Measurements from ENCODE around the gene MAPK10.

- TF ChIP-seq CTCF (IDR thresholded peaks at IDR 0.05; ENCODE audit: low read depth, low read length, missing input control) (no peak), RXRA (IDR thresholded peaks at IDR 0.05) (no peak), MAX (IDR thresholded peaks at IDR 0.05) (no peak), TAF1 (conservative IDR thresholded peaks at IDR 0.05) (no peak), RAD21 (IDR thresholded peaks at IDR 0.05) (no peak)
- TF ChIP-seq, protein P1, sequence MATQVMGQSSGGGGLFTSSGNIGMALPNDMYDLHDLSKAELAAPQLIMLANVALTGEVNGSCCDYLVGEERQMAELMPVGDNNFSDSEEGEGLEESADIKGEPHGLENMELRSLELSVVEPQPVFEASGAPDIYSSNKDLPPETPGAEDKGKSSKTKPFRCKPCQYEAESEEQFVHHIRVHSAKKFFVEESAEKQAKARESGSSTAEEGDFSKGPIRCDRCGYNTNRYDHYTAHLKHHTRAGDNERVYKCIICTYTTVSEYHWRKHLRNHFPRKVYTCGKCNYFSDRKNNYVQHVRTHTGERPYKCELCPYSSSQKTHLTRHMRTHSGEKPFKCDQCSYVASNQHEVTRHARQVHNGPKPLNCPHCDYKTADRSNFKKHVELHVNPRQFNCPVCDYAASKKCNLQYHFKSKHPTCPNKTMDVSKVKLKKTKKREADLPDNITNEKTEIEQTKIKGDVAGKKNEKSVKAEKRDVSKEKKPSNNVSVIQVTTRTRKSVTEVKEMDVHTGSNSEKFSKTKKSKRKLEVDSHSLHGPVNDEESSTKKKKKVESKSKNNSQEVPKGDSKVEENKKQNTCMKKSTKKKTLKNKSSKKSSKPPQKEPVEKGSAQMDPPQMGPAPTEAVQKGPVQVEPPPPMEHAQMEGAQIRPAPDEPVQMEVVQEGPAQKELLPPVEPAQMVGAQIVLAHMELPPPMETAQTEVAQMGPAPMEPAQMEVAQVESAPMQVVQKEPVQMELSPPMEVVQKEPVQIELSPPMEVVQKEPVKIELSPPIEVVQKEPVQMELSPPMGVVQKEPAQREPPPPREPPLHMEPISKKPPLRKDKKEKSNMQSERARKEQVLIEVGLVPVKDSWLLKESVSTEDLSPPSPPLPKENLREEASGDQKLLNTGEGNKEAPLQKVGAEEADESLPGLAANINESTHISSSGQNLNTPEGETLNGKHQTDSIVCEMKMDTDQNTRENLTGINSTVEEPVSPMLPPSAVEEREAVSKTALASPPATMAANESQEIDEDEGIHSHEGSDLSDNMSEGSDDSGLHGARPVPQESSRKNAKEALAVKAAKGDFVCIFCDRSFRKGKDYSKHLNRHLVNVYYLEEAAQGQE (IDR thresholded peaks at IDR 0.05) = no peak
Observed at GRCh38 chr4:86091201-86091600, 268.7 kb downstream of the MAPK10 start.

Measured in liver (tissue), 3 donors.